ENCODE results near the gene ZNF746.

The ZNF746 gene

GRCh38 chr7:149469806-149470205 is 27.8 kb downstream of the ZNF746 start (continued):
- TF ChIP-seq ZNF121 (tag by site-specific recombination; IDR thresholded peaks at IDR 0.05) (no peak), ZNF223 (tag by site-specific recombination; IDR thresholded peaks at IDR 0.05) (no peak)

GRCh38 chr7:149468208-149468607 is 29.4 kb downstream of the ZNF746 start:
- Histone ChIP-seq H3K36me3 (ENCODE audit: control insufficient read depth in 2 of 2, insufficient read depth in 1 of 2, low read length in 2 of 2) (peaks cover 0 to 22% of the 10 kb centered on the region in 2 experiments; a peak in 2 of 3 replicates), H3K4me3 (ENCODE audit: low read depth, low read length) (no peak overlapping the region), H3K27ac (ENCODE audit: extremely low read depth, low read depth, low read length) (no peak overlapping the region), H3K9me3 (ENCODE audit: control insufficient read depth, insufficient read depth, low read depth, low read length) (no peaks in the 10 kb centered on the region), H3K4me1 (ENCODE audit: control insufficient read depth, insufficient read depth, low read length) (no peaks in the 10 kb centered on the region)
- TF ChIP-seq ZNF571 (tag by site-specific recombination; IDR thresholded peaks at IDR 0.05): no peak
- ChIA-PET CTCF (interaction anchor here (0.5 to 1.3 kb wide), 2 partner anchors 12 to 282 kb away, joined by 3 to 4 read pairs; no protein-coding TSS in a partner anchor), POLR2A (no interaction called here)

GRCh38 chr7:149467321-149467859 is 30.2 kb downstream of the ZNF746 start:
- ChIA-PET POLR2A (interaction anchor here (0.6 kb wide), 1 partner anchor 168 kb away, joined by 3 read pairs; no protein-coding TSS in a partner anchor), CTCF (interaction anchor here (1.3 kb wide), 1 partner anchor 13 kb away, joined by 3 read pairs; no protein-coding TSS in a partner anchor)
- Histone ChIP-seq H3K36me3 (ENCODE audit: control insufficient read depth in 2 of 2, insufficient read depth in 1 of 2, low read length in 2 of 2) (peaks cover 0 to 14% of the 10 kb centered on the region in 2 experiments; a peak in 2 of 3 replicates), H3K4me3 (ENCODE audit: low read depth, low read length) (no peak overlapping the region), H3K4me1 (ENCODE audit: control insufficient read depth, insufficient read depth, low read length) (no peaks in the 10 kb centered on the region), H3K9me3 (ENCODE audit: control insufficient read depth, insufficient read depth, low read depth, low read length) (no peaks in the 10 kb centered on the region), H3K27ac (ENCODE audit: extremely low read depth, low read depth, low read length) (no peak overlapping the region)
- TF ChIP-seq ZNF558 (tag by site-specific recombination; IDR thresholded peaks at IDR 0.05) (peak; percentile 96), ZNF423 (tag by site-specific recombination; IDR thresholded peaks at IDR 0.05) (no peak)

- CTCF ChIA-PET: interaction anchor here (0.8 to 1.1 kb wide), 2 partner anchors 9 to 30 kb away, joined by 5 to 6 read pairs; no protein-coding TSS in a partner anchor
- no peak for TF ChIP-seq PRDM2 (tag by site-specific recombination; IDR thresholded peaks at IDR 0.05; ENCODE audit: borderline replicate concordance)
- TF ChIP-seq ZNF660 (tag by site-specific recombination; IDR thresholded peaks at IDR 0.05): no peak
- TF ChIP-seq ZNF776 (tag by site-specific recombination; IDR thresholded peaks at IDR 0.05; ENCODE audit: borderline replicate concordance): no peak
- no peak for TF ChIP-seq ZNF571 (tag by site-specific recombination; IDR thresholded peaks at IDR 0.05)
- TF ChIP-seq ZNF416 (tag by site-specific recombination; IDR thresholded peaks at IDR 0.05): no peak
- no peak for TF ChIP-seq ZNF580 (tag by site-specific recombination; IDR thresholded peaks at IDR 0.05)
- POLR2A ChIA-PET: interaction anchor here (1.1 kb wide), 1 partner anchor 158 kb away, joined by 3 read pairs; no protein-coding TSS in a partner anchor
Observed at GRCh38 chr7:149466364-149466763, 31.2 kb downstream of the ZNF746 start.

More at GRCh38 chr7:149466364-149466763, 31.2 kb downstream of the ZNF746 start:
- H3K9me3 ChIP-seq (ENCODE audit: control insufficient read depth, insufficient read depth, low read depth, low read length): no peaks in the 10 kb centered on the region
- no peak overlapping the region for H3K27ac ChIP-seq (ENCODE audit: extremely low read depth, low read depth, low read length)
- no peak overlapping the region for H3K4me3 ChIP-seq (ENCODE audit: low read depth, low read length)
- peaks cover 0 to 4% of the 10 kb centered on the region in 2 experiments; a peak in 1 of 3 replicates for H3K36me3 ChIP-seq (ENCODE audit: control insufficient read depth in 2 of 2, insufficient read depth in 1 of 2, low read length in 2 of 2)
- H3K4me1 ChIP-seq (ENCODE audit: control insufficient read depth, insufficient read depth, low read length): no peaks in the 10 kb centered on the region
